ENCODE measurements around the gene RASIP1.

Gene RASIP1

GRCh38 chr19:48756212-48756611 lies 15.8 kb upstream of the RASIP1 start:
- no peak for DNase-seq (ENCODE audit: low spot score)

- DNase-seq (ENCODE audit: low spot score), result no peak
Measured at GRCh38 chr19:48755787-48756186, 15.4 kb upstream of the RASIP1 start.

GRCh38 chr19:48755084-48755641 lies 14.8 kb upstream of the RASIP1 start, which contains the start of gene FGF21:
Gene FGF21, plus strand, starts transcription at chr19:48755524. Its CDS starts 713 bp downstream, at chr19:48756237.
- DNase-seq (ENCODE audit: low spot score), result no peak

- DNase-seq (ENCODE audit: low spot score), result no peak
Measured at GRCh38 chr19:48752496-48753365, 12.3 kb upstream of the RASIP1 start, which contains the start of gene FUT1. Gene FUT1, minus strand, starts transcription at chr19:48752641. Its CDS starts 1,360 bp downstream, at chr19:48751281.

- DNase-seq (ENCODE audit: low spot score), result no peak
Measured at GRCh38 chr19:48751845-48752495, 11.6 kb upstream of the RASIP1 start.

- DNase-seq (ENCODE audit: low spot score), result no peak
Measured at GRCh38 chr19:48750771-48751504, 10.5 kb upstream of the RASIP1 start.

- no peak for DNase-seq (ENCODE audit: low spot score)
Measured at GRCh38 chr19:48750351-48750750, 9.9 kb upstream of the RASIP1 start.

- DNase-seq (ENCODE audit: low spot score), result no peak
Measured at GRCh38 chr19:48749571-48750198, 9.3 kb upstream of the RASIP1 start.

GRCh38 chr19:48746738-48747575 lies 6.5 kb upstream of the RASIP1 start, which contains the start of gene IZUMO1:
Gene IZUMO1, minus strand, starts transcription at chr19:48746909. Its CDS starts 1,050 bp downstream, at chr19:48745859.
- DNase-seq (ENCODE audit: low spot score), result peak; percentile 88

- DNase-seq (ENCODE audit: low spot score), result no peak
Measured at GRCh38 chr19:48746110-48746509, 5.7 kb upstream of the RASIP1 start.

GRCh38 chr19:48745208-48745995 lies 5.0 kb upstream of the RASIP1 start:
- peak; percentile 79 for DNase-seq (ENCODE audit: low spot score)

GRCh38 chr19:48742096-48742495 lies 1.7 kb upstream of the RASIP1 start:
- no peak for DNase-seq (ENCODE audit: low spot score)

- DNase-seq (ENCODE audit: low spot score), result no peak
Measured at GRCh38 chr19:48741129-48741999, 954 bp upstream of the RASIP1 start.

- no peak for DNase-seq (ENCODE audit: low spot score)
Measured at GRCh38 chr19:48739404-48740163, 826 bp downstream of the RASIP1 start.

- peak; percentile 67 for DNase-seq (ENCODE audit: low spot score)
Measured at GRCh38 chr19:48738557-48739403, 1.6 kb downstream of the RASIP1 start.

GRCh38 chr19:48737360-48737998 lies 2.9 kb downstream of the RASIP1 start:
- DNase-seq (ENCODE audit: low spot score), result no peak

All from globus pallidus (tissue), 1 donor.